ENCODE data around the gene GRID1. TPM values are rescaled to one million over a fixed set of nuclear protein-coding genes. Genes with fewer than 3 reads are reported as not detected.

The GRID1 gene
- total RNA-seq, 1 donor, result not detected

GRCh38 chr10:86124734-86125133 is 241.9 kb downstream of the GRID1 start:
- TF ChIP-seq, protein P1, sequence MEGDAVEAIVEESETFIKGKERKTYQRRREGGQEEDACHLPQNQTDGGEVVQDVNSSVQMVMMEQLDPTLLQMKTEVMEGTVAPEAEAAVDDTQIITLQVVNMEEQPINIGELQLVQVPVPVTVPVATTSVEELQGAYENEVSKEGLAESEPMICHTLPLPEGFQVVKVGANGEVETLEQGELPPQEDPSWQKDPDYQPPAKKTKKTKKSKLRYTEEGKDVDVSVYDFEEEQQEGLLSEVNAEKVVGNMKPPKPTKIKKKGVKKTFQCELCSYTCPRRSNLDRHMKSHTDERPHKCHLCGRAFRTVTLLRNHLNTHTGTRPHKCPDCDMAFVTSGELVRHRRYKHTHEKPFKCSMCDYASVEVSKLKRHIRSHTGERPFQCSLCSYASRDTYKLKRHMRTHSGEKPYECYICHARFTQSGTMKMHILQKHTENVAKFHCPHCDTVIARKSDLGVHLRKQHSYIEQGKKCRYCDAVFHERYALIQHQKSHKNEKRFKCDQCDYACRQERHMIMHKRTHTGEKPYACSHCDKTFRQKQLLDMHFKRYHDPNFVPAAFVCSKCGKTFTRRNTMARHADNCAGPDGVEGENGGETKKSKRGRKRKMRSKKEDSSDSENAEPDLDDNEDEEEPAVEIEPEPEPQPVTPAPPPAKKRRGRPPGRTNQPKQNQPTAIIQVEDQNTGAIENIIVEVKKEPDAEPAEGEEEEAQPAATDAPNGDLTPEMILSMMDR (IDR thresholded peaks at IDR 0.05; ENCODE audit: insufficient read depth, low read depth, low read length), result no peak
- H3K4me3 ChIP-seq (ENCODE audit: low read depth, low read length), result no peak overlapping the region
- DNase-seq (ENCODE audit: low read depth), result no peak

DNA sequence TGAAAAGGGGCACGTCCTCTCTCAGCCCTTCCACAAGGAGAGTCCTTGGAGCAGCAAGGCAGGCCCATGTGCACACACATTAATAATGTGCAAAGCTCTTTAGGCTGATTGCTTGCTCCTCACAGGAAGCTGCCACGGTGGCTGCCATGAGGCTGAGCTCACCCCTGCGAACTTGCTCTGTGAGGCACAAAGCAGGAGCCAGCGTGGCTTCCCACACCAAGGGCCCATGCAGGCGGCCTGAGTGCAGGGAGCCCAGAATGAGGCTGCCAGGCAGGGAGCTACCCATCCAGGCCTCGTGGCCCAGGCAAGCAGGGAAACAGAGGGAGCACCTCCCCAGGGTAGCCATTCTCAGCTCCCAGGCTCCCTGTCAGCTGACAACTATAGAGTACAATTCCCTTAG is 242.9 kb downstream of the GRID1 start:
- H3K4me3 ChIP-seq (ENCODE audit: low read depth, low read length), result no peak overlapping the region
- DNase-seq (ENCODE audit: low read depth), result no peak
- TF ChIP-seq, protein P1 (IDR thresholded peaks at IDR 0.05; ENCODE audit: insufficient read depth, low read depth, low read length), result no peak

- no peak overlapping the region for H3K4me3 ChIP-seq (ENCODE audit: low read depth, low read length)
- DNase-seq (ENCODE audit: low read depth), result no peak
- TF ChIP-seq, protein P1 (IDR thresholded peaks at IDR 0.05; ENCODE audit: insufficient read depth, low read depth, low read length), result no peak
Measured at GRCh38 chr10:86123304-86123703, 243.3 kb downstream of the GRID1 start.

- DNase-seq (ENCODE audit: low read depth), result no peak
- no peak overlapping the region for H3K4me3 ChIP-seq (ENCODE audit: low read depth, low read length)
- TF ChIP-seq, protein P1 (IDR thresholded peaks at IDR 0.05; ENCODE audit: insufficient read depth, low read depth, low read length), result no peak
Measured at GRCh38 chr10:86122646-86123045, 243.9 kb downstream of the GRID1 start.

GRCh38 chr10:86121200-86121599 is 245.4 kb downstream of the GRID1 start:
- DNase-seq (ENCODE audit: low read depth), result no peak
- TF ChIP-seq, protein P1 (IDR thresholded peaks at IDR 0.05; ENCODE audit: insufficient read depth, low read depth, low read length), result no peak
- no peak overlapping the region for H3K4me3 ChIP-seq (ENCODE audit: low read depth, low read length)

- no peak for DNase-seq (ENCODE audit: low read depth)
- no peak overlapping the region for H3K4me3 ChIP-seq (ENCODE audit: low read depth, low read length)
- TF ChIP-seq, protein P1 (IDR thresholded peaks at IDR 0.05; ENCODE audit: insufficient read depth, low read depth, low read length), result no peak
Measured at GRCh38 chr10:86117051-86117450, 249.5 kb downstream of the GRID1 start.

GRCh38 chr10:86113983-86114382 is 252.6 kb downstream of the GRID1 start:
- no peak overlapping the region for H3K4me3 ChIP-seq (ENCODE audit: low read depth, low read length)
- DNase-seq (ENCODE audit: low read depth), result no peak
- TF ChIP-seq, protein P1 (IDR thresholded peaks at IDR 0.05; ENCODE audit: insufficient read depth, low read depth, low read length), result no peak

All from fibroblast of villous mesenchyme (primary cell).